Measurements from ENCODE around the gene CAMK2N2.

CAMK2N2 gene

GRCh38 chr3:184227481-184227935 lies 33.8 kb downstream of the CAMK2N2 start:
- Histone ChIP-seq H4K20me1 (ENCODE audit: insufficient read depth, low read length) (no peaks in the 10 kb centered on the region), H3K4me2 (ENCODE audit: low read length) (no peak overlapping the region), H3K27me3 (ENCODE audit: low read depth, low read length) (peaks cover 19% of the 10 kb centered on the region), H3K4me1 (ENCODE audit: low read length) (0 out of 2 replicates have a peak, but pooled peaks cover 2% of the 10 kb centered on the region), H3K4me3 (ENCODE audit: low read length) (no peak overlapping the region), H3K27ac (ENCODE audit: low read length) (no peak overlapping the region), H3K36me3 (replicated peaks; ENCODE audit: low read depth, low read length) (no peaks in the 10 kb centered on the region), H3K79me2 (ENCODE audit: low read length) (no peaks in the 10 kb centered on the region), H3K9me3 (ENCODE audit: insufficient read depth, low read length) (no peaks in the 10 kb centered on the region), H3K9ac (ENCODE audit: low read length) (no peak overlapping the region), H2AFZ (ENCODE audit: low read depth, low read length) (no peak overlapping the region)
- TF ChIP-seq, protein P1, sequence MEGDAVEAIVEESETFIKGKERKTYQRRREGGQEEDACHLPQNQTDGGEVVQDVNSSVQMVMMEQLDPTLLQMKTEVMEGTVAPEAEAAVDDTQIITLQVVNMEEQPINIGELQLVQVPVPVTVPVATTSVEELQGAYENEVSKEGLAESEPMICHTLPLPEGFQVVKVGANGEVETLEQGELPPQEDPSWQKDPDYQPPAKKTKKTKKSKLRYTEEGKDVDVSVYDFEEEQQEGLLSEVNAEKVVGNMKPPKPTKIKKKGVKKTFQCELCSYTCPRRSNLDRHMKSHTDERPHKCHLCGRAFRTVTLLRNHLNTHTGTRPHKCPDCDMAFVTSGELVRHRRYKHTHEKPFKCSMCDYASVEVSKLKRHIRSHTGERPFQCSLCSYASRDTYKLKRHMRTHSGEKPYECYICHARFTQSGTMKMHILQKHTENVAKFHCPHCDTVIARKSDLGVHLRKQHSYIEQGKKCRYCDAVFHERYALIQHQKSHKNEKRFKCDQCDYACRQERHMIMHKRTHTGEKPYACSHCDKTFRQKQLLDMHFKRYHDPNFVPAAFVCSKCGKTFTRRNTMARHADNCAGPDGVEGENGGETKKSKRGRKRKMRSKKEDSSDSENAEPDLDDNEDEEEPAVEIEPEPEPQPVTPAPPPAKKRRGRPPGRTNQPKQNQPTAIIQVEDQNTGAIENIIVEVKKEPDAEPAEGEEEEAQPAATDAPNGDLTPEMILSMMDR (IDR thresholded peaks at IDR 0.05; ENCODE audit: low read depth, low read length) = peak; percentile 80
- TF ChIP-seq EZH2phosphoT487 (IDR thresholded peaks at IDR 0.05; ENCODE audit: low read depth) = no peak

DNA sequence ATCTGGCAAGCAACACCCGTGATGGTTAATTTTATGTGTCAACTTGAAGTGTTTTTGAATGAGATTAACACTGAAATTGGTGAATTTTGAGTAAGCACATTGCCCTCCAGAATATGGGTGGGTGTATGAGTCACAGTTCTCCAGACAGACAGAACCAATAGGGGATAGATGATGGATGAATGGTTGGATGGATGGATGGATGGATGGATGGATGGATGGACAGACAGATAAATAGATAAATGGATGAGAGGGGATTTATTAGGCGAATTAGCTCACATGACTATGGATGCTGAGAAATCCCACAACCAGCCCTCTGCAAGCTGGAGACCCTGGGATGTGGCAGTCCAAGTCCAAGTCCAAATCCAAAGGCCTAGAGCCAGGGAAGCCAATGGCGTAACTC lies 37.4 kb downstream of the CAMK2N2 start:
- no peaks in the 10 kb centered on the region for H3K9me3 ChIP-seq (ENCODE audit: insufficient read depth, low read length)

GRCh38 chr3:184222521-184222920 lies 38.8 kb downstream of the CAMK2N2 start:
- H3K4me2 ChIP-seq (ENCODE audit: low read length) = no peak overlapping the region
- H3K4me3 ChIP-seq (ENCODE audit: low read length) = no peak overlapping the region
- H3K9me3 ChIP-seq (ENCODE audit: insufficient read depth, low read length) = no peaks in the 10 kb centered on the region
- TF ChIP-seq, protein P1 (IDR thresholded peaks at IDR 0.05; ENCODE audit: low read depth, low read length) = no peak
- no peak for TF ChIP-seq EZH2phosphoT487 (IDR thresholded peaks at IDR 0.05; ENCODE audit: low read depth)
- no peaks in the 10 kb centered on the region for H3K79me2 ChIP-seq (ENCODE audit: low read length)
- no peak overlapping the region for H3K27ac ChIP-seq (ENCODE audit: low read length)
- H3K36me3 ChIP-seq (replicated peaks; ENCODE audit: low read depth, low read length) = no peaks in the 10 kb centered on the region
- no peaks in the 10 kb centered on the region for H3K4me1 ChIP-seq (ENCODE audit: low read length)
- H4K20me1 ChIP-seq (ENCODE audit: insufficient read depth, low read length) = no peaks in the 10 kb centered on the region
- peaks cover 10% of the 10 kb centered on the region; the same call in 1 of the 2 replicates for H3K27me3 ChIP-seq (ENCODE audit: low read depth, low read length)
- no peak overlapping the region for H2AFZ ChIP-seq (ENCODE audit: low read depth, low read length)
- H3K9ac ChIP-seq (ENCODE audit: low read length) = no peak overlapping the region

More for the DNA sequence above, 37.4 kb downstream of the CAMK2N2 start:
- H3K27me3 ChIP-seq (ENCODE audit: low read depth, low read length) = peaks cover 22% of the 10 kb centered on the region
- no peak overlapping the region for H3K4me2 ChIP-seq (ENCODE audit: low read length)
- H3K27ac ChIP-seq (ENCODE audit: low read length) = no peak overlapping the region
- no peaks in the 10 kb centered on the region for H3K79me2 ChIP-seq (ENCODE audit: low read length)
- H3K9ac ChIP-seq (ENCODE audit: low read length) = no peak overlapping the region
- 0 out of 2 replicates have a peak, but pooled peaks cover 2% of the 10 kb centered on the region for H3K4me1 ChIP-seq (ENCODE audit: low read length)
- H4K20me1 ChIP-seq (ENCODE audit: insufficient read depth, low read length) = no peaks in the 10 kb centered on the region
- no peak overlapping the region for H3K4me3 ChIP-seq (ENCODE audit: low read length)
- no peaks in the 10 kb centered on the region for H3K36me3 ChIP-seq (replicated peaks; ENCODE audit: low read depth, low read length)
- H2AFZ ChIP-seq (ENCODE audit: low read depth, low read length) = no peak overlapping the region
- no peak for TF ChIP-seq EZH2phosphoT487 (IDR thresholded peaks at IDR 0.05; ENCODE audit: low read depth)
- TF ChIP-seq, protein P1 (IDR thresholded peaks at IDR 0.05; ENCODE audit: low read depth, low read length) = no peak

DNA sequence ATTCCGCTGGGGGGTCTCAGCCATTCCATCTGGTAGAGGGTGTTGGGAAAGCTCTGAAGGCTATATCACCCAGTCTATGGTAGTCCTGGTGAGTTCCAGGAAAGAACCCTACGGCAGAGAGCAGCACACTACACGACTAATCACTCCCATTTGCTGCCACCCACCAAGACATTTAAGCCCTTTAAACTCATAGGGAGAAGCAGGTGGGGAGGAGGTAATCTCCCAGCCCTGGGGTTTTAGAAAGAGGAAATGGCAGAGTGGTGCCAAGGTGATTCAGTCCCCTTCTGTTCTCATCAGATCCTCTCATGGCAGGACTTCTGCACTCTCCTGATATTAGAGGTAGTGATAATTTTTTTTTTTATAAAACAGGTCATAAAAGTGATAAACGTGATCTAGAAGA lies 42.5 kb downstream of the CAMK2N2 start:
- H4K20me1 ChIP-seq (ENCODE audit: insufficient read depth, low read length) = no peaks in the 10 kb centered on the region
- H3K4me3 ChIP-seq (ENCODE audit: low read length) = no peak overlapping the region
- no peak overlapping the region for H3K4me2 ChIP-seq (ENCODE audit: low read length)
- H2AFZ ChIP-seq (ENCODE audit: low read depth, low read length) = no peak overlapping the region
- no peaks in the 10 kb centered on the region for H3K4me1 ChIP-seq (ENCODE audit: low read length)
- H3K36me3 ChIP-seq (replicated peaks; ENCODE audit: low read depth, low read length) = no peaks in the 10 kb centered on the region
- H3K27ac ChIP-seq (ENCODE audit: low read length) = no peak overlapping the region
- H3K9ac ChIP-seq (ENCODE audit: low read length) = no peak overlapping the region
- H3K27me3 ChIP-seq (ENCODE audit: low read depth, low read length) = 0 out of 2 replicates have a peak, but pooled peaks cover 12% of the 10 kb centered on the region
- no peak for TF ChIP-seq EZH2phosphoT487 (IDR thresholded peaks at IDR 0.05; ENCODE audit: low read depth)
- TF ChIP-seq, protein P1 (IDR thresholded peaks at IDR 0.05; ENCODE audit: low read depth, low read length) = no peak
- H3K9me3 ChIP-seq (ENCODE audit: insufficient read depth, low read length) = no peaks in the 10 kb centered on the region
- H3K79me2 ChIP-seq (ENCODE audit: low read length) = no peaks in the 10 kb centered on the region
